K562 (cell line): ENCODE results near the gene PREP.

Experiments
- CBX8 ChIP-seq: fragments of 200-600 bp; sonication (generic); IDR thresholded peaks from 2 replicates; pipeline ENCODE4 v1.6.1; 2012; ENCODE audit warnings: borderline replicate concordance, mixed run types, low read depth, mild to moderate bottlenecking, moderate library complexity, mixed read lengths, low read length, control low read depth, inconsistent platforms; ENCODE audit not compliant: poor library complexity, severe bottlenecking; ENCODE audit errors: extremely low read depth
- CEBPG ChIP-seq, 3 experiments: fragments of 200-800 bp in 1 of 3; sonication (Bioruptor generic) in 1 of 3; sonication (generic) in 1 of 3; formaldehyde crosslinking in 1 of 3; IDR thresholded peaks in 2 of 3; conservative IDR thresholded peaks in 1 of 3; 2 replicates each; pipeline versions ENCODE4 v1.6.1 to v1.8.0; 2016 to 2022; ENCODE audit warnings: missing compliant biosample characterization in 2 of 3, missing genetic modification characterization in 2 of 3, mild to moderate bottlenecking in 1 of 3, missing genetic modification reagents in 1 of 3
- FIP1L1 ChIP-seq: fragments of 200-400 bp; formaldehyde crosslinking; IDR thresholded peaks from 2 replicates; pipeline ENCODE4 v1.6.1; 2018; ENCODE audit warnings: mild to moderate bottlenecking, low read depth, low read length; ENCODE audit not compliant: poor library complexity, severe bottlenecking
- HNRNPUL1 ChIP-seq: fragments of 200-400 bp; formaldehyde crosslinking; IDR thresholded peaks from 2 replicates; pipeline ENCODE4 v1.6.1; 2017; ENCODE audit warnings: low read length
- PCBP2 ChIP-seq: fragments of 200-400 bp; formaldehyde crosslinking; IDR thresholded peaks from 2 replicates; pipeline ENCODE4 v1.6.1; 2018; ENCODE audit warnings: low read length, low read depth, mild to moderate bottlenecking, moderate library complexity; ENCODE audit not compliant: poor library complexity, severe bottlenecking
- POLR2AphosphoS5 ChIP-seq: IDR thresholded peaks from 2 replicates; pipeline ENCODE4 v1.6.1; 2011; ENCODE audit warnings: mild to moderate bottlenecking, low read depth, low read length, moderate library complexity; ENCODE audit not compliant: control insufficient read depth, insufficient read depth
- RAD21 ChIP-seq, 2 experiments: fragments of 250-450 bp in 1 of 2; fragments of 450-650 bp in 1 of 2; sonication (Bioruptor Pico) in 1 of 2; formaldehyde crosslinking in 1 of 2; IDR thresholded peaks in 1 of 2; conservative IDR thresholded peaks in 1 of 2; 2 replicates each; pipeline versions ENCODE4 v1.4.0 to v1.8.0; 2020 to 2022; ENCODE audit warnings: mild to moderate bottlenecking in 2 of 2, moderate library complexity in 1 of 2
- RNF219 ChIP-seq: fragments of 250-450 bp; sonication (Bioruptor Pico); IDR thresholded peaks from 2 replicates; pipeline ENCODE4 v1.5.0; 2022; ENCODE audit warnings: mild to moderate bottlenecking
- SPI1 ChIP-seq: IDR thresholded peaks from 2 replicates; pipeline ENCODE4 v1.6.1; 2011; ENCODE audit warnings: low read depth, low read length, control low read depth, borderline replicate concordance
- U2AF1 ChIP-seq: fragments of 200-400 bp; formaldehyde crosslinking; optimal IDR thresholded peaks from 2 replicates; pipeline ENCODE3; 2017; ENCODE audit warnings: mild to moderate bottlenecking, low read depth, low read length, moderate library complexity

GRCh38 chr6:105319331-105319730 lies 83.6 kb downstream of the PREP start:
- no peak for TF ChIP-seq PCBP2
- TF ChIP-seq CEBPG (CRISPR knock-in tag; IDR thresholded peaks at IDR 0.05) = no peak
- no peak for TF ChIP-seq CEBPG (tag; conservative IDR thresholded peaks at IDR 0.05 in 1 of 2, IDR thresholded peaks at IDR 0.05 in 1 of 2)
- TF ChIP-seq CBX8 = no peak
- TF ChIP-seq U2AF1 = no peak
- TF ChIP-seq RAD21 (CRISPR knock-in tag; conservative IDR thresholded peaks at IDR 0.05 in 1 of 2, IDR thresholded peaks at IDR 0.05 in 1 of 2) = no peak
- TF ChIP-seq HNRNPUL1 = no peak
- TF ChIP-seq RNF219 = no peak
- TF ChIP-seq FIP1L1 = no peak
- no peak for TF ChIP-seq SPI1
- no peak for TF ChIP-seq POLR2AphosphoS5
